Suprapubic skin (tissue), 4 donors: Measurements from ENCODE around the gene CDK19. TPM values are rescaled to one million over a fixed set of nuclear protein-coding genes. Genes with fewer than 3 reads are reported as not detected.
"Not testable (repeated sequence)": the region's sequence is repeated elsewhere in the genome, so short reads cannot be mapped to it uniquely, and the experiment has no call there.

Source experiments
- DNase-seq, 2 donors: peaks; one replicate each; pipeline ENCODE4 v3.0.0-alpha.2; 2019; ENCODE audit warnings: low spot score in 2 of 2
- H3K27ac ChIP-seq: fragments of 200-600 bp; sonication (generic); one replicate; pipeline ENCODE4 v1.5.1; 2019
- H3K27me3 ChIP-seq: fragments of 200-600 bp; sonication (generic); one replicate; pipeline ENCODE4 v1.5.1; 2019
- H3K36me3 ChIP-seq: fragments of 200-600 bp; sonication (generic); one replicate; pipeline ENCODE4 v1.5.1; 2019
- H3K4me1 ChIP-seq: fragments of 200-600 bp; sonication (generic); one replicate; pipeline ENCODE4 v1.5.1; 2019
- H3K4me3 ChIP-seq: fragments of 200-600 bp; sonication (generic); one replicate; pipeline ENCODE4 v1.5.1; 2019; ENCODE audit warnings: mild to moderate bottlenecking
- H3K9me3 ChIP-seq: fragments of 200-600 bp; sonication (generic); one replicate; pipeline ENCODE4 v1.5.1; 2019
- CTCF ChIP-seq, 2 donors: fragments of 200-600 bp in 1 of 2; fragments of 450-650 bp in 1 of 2; sonication (generic) in 1 of 2; IDR thresholded peaks; one replicate each; pipeline ENCODE4 v1.5.1; 2016 to 2019; ENCODE audit warnings: antibody characterized with exemption in 2 of 2, mild to moderate bottlenecking in 1 of 2, moderate library complexity in 1 of 2
- EP300 ChIP-seq: sonication (generic); formaldehyde crosslinking; IDR thresholded peaks from one replicate; pipeline ENCODE4 v1.6.1; 2017; ENCODE audit warnings: antibody characterized with exemption
- POLR2A ChIP-seq, 2 donors: fragments of 450-650 bp; IDR thresholded peaks; one replicate each; pipeline ENCODE4 v1.6.1; 2017; ENCODE audit warnings: antibody characterized with exemption in 2 of 2, mild to moderate bottlenecking in 2 of 2, moderate library complexity in 2 of 2
- POLR2AphosphoS5 ChIP-seq, 3 donors: sonication (generic); formaldehyde crosslinking; IDR thresholded peaks; one replicate each; pipeline ENCODE4 v1.6.1; 2017; ENCODE audit warnings: antibody characterized with exemption in 3 of 3
- WGBS: methylation state at CpG from one replicate; pipeline ENCODE4 v1.1.5; 2018; 5-methylcytosine and 5-hydroxymethylcytosine counted together
- total RNA-seq, 4 donors: library from RNA; depleted of rRNA; stranded (reverse); fragments of >200 nt; gene quantifications; one replicate each; pipeline ENCODE4 v1.1.0, GENCODE V29; 2016

CDK19 gene
- total RNA-seq, 4 donors from 2014 or later, result 14.1 to 20.6 (median 19.4) TPM

GRCh38 chr6:110728501-110728900 is 86.8 kb downstream of the CDK19 start:
- no peaks in the 10 kb centered on the region for H3K4me1 ChIP-seq
- no peaks in the 10 kb centered on the region for H3K9me3 ChIP-seq
- no peaks in the 10 kb centered on the region for H3K36me3 ChIP-seq
- no peaks in the 10 kb centered on the region for H3K27me3 ChIP-seq
- no peak for DNase-seq
- no peak overlapping the region for H3K4me3 ChIP-seq
- WGBS, result 97% methylated on average over 1 of the region's 1 CpG
- TF ChIP-seq EP300 (no peak), POLR2AphosphoS5 (IDR thresholded peaks at IDR 0.05) (no peak), CTCF (IDR thresholded peaks at IDR 0.05) (no peak), POLR2A (IDR thresholded peaks at IDR 0.05) (no peak)
- H3K27ac ChIP-seq, result no peak overlapping the region

GRCh38 chr6:110723017-110723416 is 92.3 kb downstream of the CDK19 start:
- no peak for TF ChIP-seq POLR2AphosphoS5 (IDR thresholded peaks at IDR 0.05)
- no peak for TF ChIP-seq CTCF (IDR thresholded peaks at IDR 0.05)
- TF ChIP-seq POLR2A (IDR thresholded peaks at IDR 0.05), result no peak
- TF ChIP-seq EP300, result no peak
- H3K36me3 ChIP-seq, result no peaks in the 10 kb centered on the region
- no peaks in the 10 kb centered on the region for H3K9me3 ChIP-seq
- H3K4me3 ChIP-seq, result no peak overlapping the region
- no peak overlapping the region for H3K27ac ChIP-seq
- DNase-seq, result no peak
- WGBS, result 92% methylated on average over 3 of the region's 3 CpGs
- H3K27me3 ChIP-seq, result no peaks in the 10 kb centered on the region
- no peaks in the 10 kb centered on the region for H3K4me1 ChIP-seq

GRCh38 chr6:110720066-110720465 is 95.2 kb downstream of the CDK19 start:
- no peaks in the 10 kb centered on the region for H3K27me3 ChIP-seq
- no peaks in the 10 kb centered on the region for H3K36me3 ChIP-seq
- TF ChIP-seq EP300 (no peak), POLR2AphosphoS5 (IDR thresholded peaks at IDR 0.05) (no peak), CTCF (IDR thresholded peaks at IDR 0.05) (no peak), POLR2A (IDR thresholded peaks at IDR 0.05) (no peak)
- H3K27ac ChIP-seq, result no peak overlapping the region
- WGBS, result 56% methylated on average over 3 of the region's 3 CpGs
- DNase-seq, result no peak
- H3K9me3 ChIP-seq, result no peaks in the 10 kb centered on the region
- no peak overlapping the region for H3K4me3 ChIP-seq
- no peaks in the 10 kb centered on the region for H3K4me1 ChIP-seq

- not testable (repeated sequence) for H3K27me3 ChIP-seq, H3K36me3 ChIP-seq, DNase-seq, H3K9me3 ChIP-seq, H3K4me3 ChIP-seq, H3K4me1 ChIP-seq, H3K27ac ChIP-seq
- 91% methylated on average over 7 of the region's 7 CpGs for WGBS
Measured at GRCh38 chr6:110719601-110720000, 95.7 kb downstream of the CDK19 start.

GRCh38 chr6:110714143-110714542 is 101.1 kb downstream of the CDK19 start:
- no peak overlapping the region for H3K27ac ChIP-seq
- no peak overlapping the region for H3K4me3 ChIP-seq
- no peaks in the 10 kb centered on the region for H3K36me3 ChIP-seq
- H3K9me3 ChIP-seq, result no peaks in the 10 kb centered on the region
- 98% methylated on average over 1 of the region's 1 CpG for WGBS
- no peaks in the 10 kb centered on the region for H3K27me3 ChIP-seq
- no peak for DNase-seq
- H3K4me1 ChIP-seq, result no peaks in the 10 kb centered on the region
- TF ChIP-seq POLR2AphosphoS5 (IDR thresholded peaks at IDR 0.05) (no peak), POLR2A (IDR thresholded peaks at IDR 0.05) (no peak), EP300 (no peak), CTCF (IDR thresholded peaks at IDR 0.05) (no peak)

GRCh38 chr6:110712238-110712637 is 103.0 kb downstream of the CDK19 start:
- H3K27ac ChIP-seq, result no peak overlapping the region
- no peak for TF ChIP-seq POLR2A (IDR thresholded peaks at IDR 0.05)
- TF ChIP-seq EP300, result no peak
- H3K9me3 ChIP-seq, result no peaks in the 10 kb centered on the region
- H3K27me3 ChIP-seq, result no peaks in the 10 kb centered on the region
- 98% methylated on average over 3 of the region's 3 CpGs for whole genome bisulfite sequencing
- no peak overlapping the region for H3K4me3 ChIP-seq
- DNase-seq, result no peak
- no peaks in the 10 kb centered on the region for H3K4me1 ChIP-seq
- H3K36me3 ChIP-seq, result no peaks in the 10 kb centered on the region
